Measurements from ENCODE around the gene ACBD6. TPM values are rescaled to one million over a fixed set of nuclear protein-coding genes. Genes with fewer than 3 reads are reported as not detected.

The ACBD6 gene
- total RNA-seq, 4 donors from 2014 or later: 26.4 to 34.6 (median 31.5) TPM

DNA sequence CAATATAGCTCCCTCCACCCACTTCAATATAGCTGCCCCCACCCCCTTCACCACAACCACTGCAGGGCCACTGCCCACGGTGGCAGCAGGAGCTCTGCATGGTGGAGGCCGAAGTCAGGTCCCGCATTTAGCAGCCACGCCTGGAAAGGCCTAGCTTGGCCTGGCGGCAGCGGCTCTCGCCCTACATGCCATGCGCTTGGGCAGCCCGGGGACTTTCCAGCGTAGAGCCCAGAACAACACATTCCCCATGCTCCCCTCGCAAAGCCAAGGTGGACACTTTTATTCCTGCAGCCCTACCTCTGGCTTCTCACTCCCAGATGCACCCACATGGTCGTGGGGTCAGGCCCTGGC is 235.2 kb downstream of the ACBD6 start:
- TF ChIP-seq, protein P1, sequence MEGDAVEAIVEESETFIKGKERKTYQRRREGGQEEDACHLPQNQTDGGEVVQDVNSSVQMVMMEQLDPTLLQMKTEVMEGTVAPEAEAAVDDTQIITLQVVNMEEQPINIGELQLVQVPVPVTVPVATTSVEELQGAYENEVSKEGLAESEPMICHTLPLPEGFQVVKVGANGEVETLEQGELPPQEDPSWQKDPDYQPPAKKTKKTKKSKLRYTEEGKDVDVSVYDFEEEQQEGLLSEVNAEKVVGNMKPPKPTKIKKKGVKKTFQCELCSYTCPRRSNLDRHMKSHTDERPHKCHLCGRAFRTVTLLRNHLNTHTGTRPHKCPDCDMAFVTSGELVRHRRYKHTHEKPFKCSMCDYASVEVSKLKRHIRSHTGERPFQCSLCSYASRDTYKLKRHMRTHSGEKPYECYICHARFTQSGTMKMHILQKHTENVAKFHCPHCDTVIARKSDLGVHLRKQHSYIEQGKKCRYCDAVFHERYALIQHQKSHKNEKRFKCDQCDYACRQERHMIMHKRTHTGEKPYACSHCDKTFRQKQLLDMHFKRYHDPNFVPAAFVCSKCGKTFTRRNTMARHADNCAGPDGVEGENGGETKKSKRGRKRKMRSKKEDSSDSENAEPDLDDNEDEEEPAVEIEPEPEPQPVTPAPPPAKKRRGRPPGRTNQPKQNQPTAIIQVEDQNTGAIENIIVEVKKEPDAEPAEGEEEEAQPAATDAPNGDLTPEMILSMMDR (IDR thresholded peaks at IDR 0.05; ENCODE audit: low read depth): no peak

DNA sequence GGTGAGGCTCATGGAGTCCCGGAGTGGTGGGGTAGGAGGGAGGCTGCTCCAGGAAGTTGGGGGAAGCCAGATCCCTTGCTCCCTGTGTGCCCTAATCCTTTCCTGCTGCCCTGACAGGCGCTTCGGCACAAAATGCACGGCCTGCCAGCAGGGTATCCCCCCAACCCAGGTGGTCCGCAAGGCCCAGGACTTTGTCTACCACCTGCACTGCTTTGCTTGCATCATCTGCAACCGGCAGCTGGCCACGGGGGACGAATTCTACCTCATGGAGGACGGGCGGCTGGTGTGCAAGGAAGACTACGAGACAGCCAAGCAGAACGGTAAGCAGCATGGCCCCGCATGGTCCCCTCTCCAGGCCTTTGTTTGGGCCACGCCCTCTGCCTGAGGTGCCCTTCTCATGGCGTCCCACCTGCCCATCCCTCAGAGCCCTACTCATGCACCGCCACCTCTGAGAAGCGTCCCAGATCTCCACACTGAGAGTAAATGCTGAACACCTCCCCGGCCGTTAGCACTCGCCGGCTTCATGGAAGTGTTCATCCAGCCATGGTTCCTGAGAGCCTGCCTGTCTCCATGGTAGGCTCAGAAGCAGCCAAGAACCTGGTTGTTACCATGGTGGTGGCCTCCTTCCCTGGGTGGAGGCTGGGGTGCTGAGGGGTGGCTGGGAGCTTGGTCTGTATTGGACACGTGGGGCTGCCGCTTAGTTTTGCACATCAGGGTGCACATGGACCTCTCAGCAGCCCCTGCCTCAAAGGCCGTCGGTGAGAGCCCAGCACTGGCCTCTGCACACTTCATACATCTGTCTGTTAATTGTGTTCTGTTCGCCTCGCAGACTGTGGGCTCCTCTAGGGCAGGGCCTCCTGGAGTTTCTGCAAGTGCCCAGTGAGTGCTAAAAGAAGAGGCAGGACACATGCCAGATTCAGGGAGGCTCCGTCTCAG is 235.8 kb downstream of the ACBD6 start:
- TF ChIP-seq, protein P1 (IDR thresholded peaks at IDR 0.05; ENCODE audit: low read depth): no peak

GRCh38 chr1:180265871-180266270 is 236.5 kb downstream of the ACBD6 start:
- TF ChIP-seq, protein P1 (IDR thresholded peaks at IDR 0.05; ENCODE audit: low read depth): no peak

DNA sequence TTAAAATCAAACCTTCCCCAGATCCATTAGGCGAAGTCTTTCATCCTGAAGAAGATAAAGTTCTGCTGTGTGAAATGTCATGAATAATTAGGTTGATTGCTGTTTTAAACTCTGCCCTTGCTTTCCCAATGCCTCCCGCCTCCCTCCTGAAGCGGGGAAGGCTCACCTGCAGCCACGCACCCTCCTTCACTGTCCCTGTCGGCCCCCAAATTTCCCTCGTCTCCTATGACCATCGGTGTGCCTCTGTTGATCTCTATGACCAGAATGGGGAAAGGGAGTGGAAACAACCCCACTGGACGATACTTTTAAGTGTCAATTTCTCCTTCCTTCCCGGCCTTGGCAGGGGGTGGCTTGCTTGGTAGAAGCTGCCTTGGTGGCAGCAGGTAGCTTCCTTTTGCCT is 237.2 kb downstream of the ACBD6 start:
- TF ChIP-seq, protein P1 (IDR thresholded peaks at IDR 0.05; ENCODE audit: low read depth): no peak

DNA sequence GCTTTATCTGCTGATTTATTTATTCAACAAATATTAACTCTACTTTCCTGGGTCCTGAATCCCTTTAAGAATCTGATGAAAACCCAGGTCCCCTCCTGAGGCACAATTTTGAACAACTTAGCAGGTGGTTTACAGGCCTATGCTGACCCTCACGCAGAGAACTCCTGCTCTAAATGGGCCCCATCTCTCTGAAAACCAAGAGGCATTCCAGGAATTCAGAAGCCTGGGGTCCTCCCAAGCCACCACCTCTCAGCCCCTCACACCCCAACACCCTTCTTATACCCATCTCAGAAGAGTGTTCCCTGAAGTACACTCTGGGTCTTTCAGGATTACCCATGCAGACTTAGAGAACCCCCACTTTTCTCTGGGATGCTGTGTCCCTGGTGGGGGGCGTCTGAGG is 237.8 kb downstream of the ACBD6 start:
- TF ChIP-seq, protein P1 (IDR thresholded peaks at IDR 0.05; ENCODE audit: low read depth): no peak

- TF ChIP-seq, protein P1 (IDR thresholded peaks at IDR 0.05; ENCODE audit: low read depth): no peak
These were observed 239.5 kb downstream of the ACBD6 start for GRCh38 chr1:180262628-180263488.
